IMR-90 (cell line): ENCODE measurements around the gene TFRC. TPM values are rescaled to one million over a fixed set of nuclear protein-coding genes. Genes with fewer than 3 reads are reported as not detected.
"Not testable (repeated sequence)": the region's sequence is repeated elsewhere in the genome, so short reads cannot be mapped to it uniquely, and the experiment has no call there.

Source experiments
- ATAC-seq: fragments of 200-7000 bp; cut with Tn5 transposase; 2 replicates; pipeline ENCODE4 v1.9.1; 2020; ENCODE audit warnings: low read depth, mild to moderate bottlenecking, moderate library complexity
- BruUV-seq: library from RNA; stranded (reverse); fragments of 400-500 nt; replicated peaks from 2 replicates; lab custom pipeline; 2021; lab: Mats Ljungman, UMichigan
- CTCF ChIA-PET: fragments of 300-600 bp; formaldehyde crosslinking; extraction: SDS; loops from one replicate; lab custom pipeline; 2021; ENCODE audit warnings: antibody characterized with exemption; lab: Yijun Ruan, JAX
- POLR2A ChIA-PET: fragments of 300-600 bp; sonication (Branson Sonifier 250); formaldehyde crosslinking; loops from one replicate; lab custom pipeline; 2022; ENCODE audit warnings: antibody characterized with exemption; ENCODE audit not compliant: unreplicated experiment; lab: Charles Lee
- DNase-seq: peaks from one replicate; pipeline ENCODE4 v3.0.0; 2013
- H2AFZ ChIP-seq: replicated peaks from 2 replicates; pipeline ENCODE3; 2013; ENCODE audit warnings: low read length, mild to moderate bottlenecking; ENCODE audit not compliant: poor library complexity
- H2AK5ac ChIP-seq: 2 replicates; pipeline ENCODE4 v1.6.1; 2013; ENCODE audit warnings: low read depth, low read length, inconsistent platforms
- H2AK9ac ChIP-seq: replicated peaks from 2 replicates; pipeline ENCODE3; 2013; ENCODE audit warnings: mild to moderate bottlenecking, low read depth, low read length, moderate library complexity; ENCODE audit not compliant: poor library complexity
- H2BK120ac ChIP-seq: 2 replicates; pipeline ENCODE4 v1.6.1; 2013; ENCODE audit warnings: low read depth, low read length, inconsistent platforms
- H2BK15ac ChIP-seq: 3 replicates; pipeline ENCODE4 v1.6.1; 2013; ENCODE audit warnings: low read depth, low read length, inconsistent platforms
- H2BK20ac ChIP-seq: 2 replicates; pipeline ENCODE4 v1.6.1; 2013; ENCODE audit warnings: low read depth, mild to moderate bottlenecking, inconsistent platforms, low read length, moderate library complexity
- H2BK5ac ChIP-seq: 2 replicates; pipeline ENCODE4 v1.6.1; 2013; ENCODE audit warnings: mild to moderate bottlenecking, low read depth, low read length, inconsistent platforms; ENCODE audit not compliant: poor library complexity, severe bottlenecking
- H3K14ac ChIP-seq: replicated peaks from 2 replicates; pipeline ENCODE4 v1.6.1; 2013; ENCODE audit warnings: low read depth, low read length, inconsistent platforms
- H3K18ac ChIP-seq: 2 replicates; pipeline ENCODE4 v1.6.1; 2013; ENCODE audit warnings: low read depth, low read length, control low read depth
- H3K23ac ChIP-seq: 2 replicates; pipeline ENCODE4 v1.6.1; 2013; ENCODE audit warnings: low read depth, low read length, inconsistent platforms
- H3K27ac ChIP-seq: 2 replicates; pipeline ENCODE4 v1.5.1; 2013; ENCODE audit warnings: mild to moderate bottlenecking, control low read depth, low read length; ENCODE audit not compliant: insufficient read depth
- H3K27me3 ChIP-seq: 2 replicates; pipeline ENCODE4 v1.6.1; 2013; ENCODE audit warnings: low read length; ENCODE audit not compliant: control insufficient read depth, insufficient read depth
- H3K36me3 ChIP-seq: 2 replicates; pipeline ENCODE4 v1.6.1; 2013; ENCODE audit warnings: low read length, mixed read lengths; ENCODE audit not compliant: control insufficient read depth, insufficient read depth
- H3K4ac ChIP-seq: 2 replicates; pipeline ENCODE4 v1.6.1; 2013; ENCODE audit warnings: low read depth, low read length, inconsistent platforms
- H3K4me1 ChIP-seq: 2 replicates; pipeline ENCODE4 v1.6.1; 2013; ENCODE audit warnings: low read length, mixed read lengths; ENCODE audit not compliant: control insufficient read depth, insufficient read depth
- H3K4me2 ChIP-seq: 2 replicates; pipeline ENCODE4 v1.6.1; 2013; ENCODE audit warnings: low read depth, mild to moderate bottlenecking, control low read depth, low read length, moderate library complexity
- H3K4me3 ChIP-seq: 2 replicates; pipeline ENCODE4 v1.5.1; 2013; ENCODE audit warnings: low read depth, mild to moderate bottlenecking, control low read depth, low read length, moderate library complexity; ENCODE audit not compliant: insufficient read depth
- H3K56ac ChIP-seq: 2 replicates; pipeline ENCODE4 v1.6.1; 2013; ENCODE audit warnings: low read length, inconsistent platforms; ENCODE audit not compliant: insufficient read depth; ENCODE audit errors: extremely low read depth
- H3K79me1 ChIP-seq, 2 experiments: 2 replicates each; pipeline ENCODE4 v1.6.1; 2013; ENCODE audit warnings: low read length in 2 of 2, inconsistent platforms in 1 of 2, low read depth in 1 of 2
- H3K9ac ChIP-seq: 2 replicates; pipeline ENCODE4 v1.6.1; 2013; ENCODE audit warnings: low read depth, low read length, control low read depth
- H3K9me1 ChIP-seq: 2 replicates; pipeline ENCODE4 v1.6.1; 2013; ENCODE audit warnings: low read length, inconsistent platforms; ENCODE audit not compliant: insufficient read depth
- H3K9me3 ChIP-seq: 2 replicates; pipeline ENCODE4 v1.6.1; 2013; ENCODE audit warnings: low read length; ENCODE audit not compliant: control insufficient read depth, insufficient read depth
- H4K20me1 ChIP-seq: 2 replicates; pipeline ENCODE4 v1.6.1; 2013; ENCODE audit warnings: low read length, inconsistent platforms; ENCODE audit not compliant: insufficient read depth
- H4K5ac ChIP-seq: 2 replicates; pipeline ENCODE4 v1.6.1; 2013; ENCODE audit warnings: mild to moderate bottlenecking, low read depth, low read length, control low read depth
- H4K8ac ChIP-seq, 2 experiments: 2 replicates each; pipeline ENCODE4 v1.6.1; 2013; ENCODE audit warnings: low read depth in 2 of 2, low read length in 2 of 2, control low read depth in 1 of 2, inconsistent platforms in 1 of 2
- H4K91ac ChIP-seq: 2 replicates; pipeline ENCODE4 v1.6.1; 2013; ENCODE audit warnings: low read depth, low read length, inconsistent platforms; ENCODE audit not compliant: insufficient read depth
- MXI1 ChIP-seq: IDR thresholded peaks from 2 replicates; pipeline ENCODE4 v1.6.1; 2012; ENCODE audit warnings: low read depth, mild to moderate bottlenecking, low read length, moderate library complexity, borderline replicate concordance
- WGBS, 2 experiments: methylation state at CpG; one replicate each; pipeline versions ENCODE4 v1.1.5 to v1.1.7; 2013; ENCODE audit warnings: missing lambda C conversion rate in 2 of 2; ENCODE audit not compliant: insufficient read length in 1 of 2; ENCODE audit errors: extremely low coverage in 2 of 2; 5-methylcytosine and 5-hydroxymethylcytosine counted together
- dilution Hi-C: fragments of 300-500 bp; cut with HindIII; formaldehyde crosslinking; loops from one replicate; pipeline ENCODE4 v1.14.3; 2018; ENCODE audit warnings: low sequenced_read_pairs; ENCODE audit not compliant: unreplicated experiment
- in situ Hi-C: fragments of 300-500 bp; cut with MboI; formaldehyde crosslinking; loops from 3 replicates; pipeline ENCODE4 v1.14.3; 2019; ENCODE audit warnings: low sequenced_read_pairs, inconsistent platforms, mixed read lengths
- intact Hi-C: fragments of 100-400 bp; cut with micrococcal nuclease; formaldehyde crosslinking; loops from 2 replicates; pipeline ENCODE4 v1.10.0; 2022
- polyA plus RNA-seq, 3 experiments: library from polyadenylated mRNA; depleted of rRNA; stranded (reverse); fragments of >200 nt; gene quantifications; 2 replicates each; pipeline ENCODE4 v1.2.3, GENCODE V29; 2012; ENCODE audit warnings: low replicate concordance in 1 of 3
- total RNA-seq: library from RNA; depleted of rRNA; stranded (reverse); fragments of >200 nt; gene quantifications from 2 replicates; pipeline ENCODE4 v1.2.3, GENCODE V29; 2012

TFRC gene
- total and polyA plus RNA-seq, 2 of the 4 experiments (the other 2 are of a cell fraction): 78.6 to 156 TPM

DNA sequence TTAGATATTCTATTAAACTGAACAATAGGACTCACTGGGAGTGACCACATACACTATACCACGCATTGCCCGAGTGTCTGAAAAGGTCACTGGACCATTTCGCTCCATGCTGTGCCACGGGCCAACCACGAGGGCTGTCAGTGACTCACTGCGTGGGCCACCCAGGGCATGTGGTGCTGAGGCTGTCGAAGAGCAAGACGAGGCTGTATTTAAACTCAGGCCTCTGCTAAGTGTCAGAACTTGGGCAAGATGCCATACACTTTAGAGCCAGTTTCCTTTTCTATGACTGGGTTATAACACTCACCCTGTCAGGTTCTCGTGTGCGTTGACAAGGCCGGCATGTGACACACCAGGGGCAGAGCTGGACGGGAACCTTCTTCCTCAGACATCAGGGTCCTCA lies 62.3 kb downstream of the TFRC start:
- intact Hi-C loops, H3K4me2 ChIP-seq: not testable (repeated sequence)
- WGBS, 2 experiments: 23% methylated on average over 3 of the region's 12 CpGs; no CpG with 5 or more reads in 1 of the 2 experiments

DNA sequence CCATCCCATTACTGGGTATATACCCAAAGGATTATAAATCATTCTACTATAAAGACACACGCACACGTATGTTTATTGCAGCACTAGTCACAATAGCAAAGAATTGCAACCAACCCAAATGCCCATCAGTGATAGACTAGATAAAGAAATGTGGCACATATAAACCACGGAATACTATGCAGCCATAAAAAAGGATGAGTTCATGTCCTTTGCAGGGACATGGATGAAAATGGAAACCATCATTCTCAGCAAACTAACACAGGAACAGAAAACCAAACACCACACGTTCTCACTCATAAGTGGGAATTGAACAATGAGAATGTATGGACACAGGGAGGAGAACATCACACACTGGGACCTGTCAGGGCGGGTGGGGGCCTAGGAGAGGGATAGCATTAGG lies 63.7 kb downstream of the TFRC start:
- H2AFZ ChIP-seq, H2BK120ac ChIP-seq, H2AK5ac ChIP-seq, ATAC-seq, H4K8ac ChIP-seq, H4K5ac ChIP-seq, H3K4me2 ChIP-seq, H3K9ac ChIP-seq, H2BK20ac ChIP-seq, CTCF ChIA-PET, H3K14ac ChIP-seq, H2AK9ac ChIP-seq, dilution Hi-C loops, POLR2A ChIA-PET, H3K4me1 ChIP-seq, DNase-seq, H3K27ac ChIP-seq, H3K9me3 ChIP-seq, H2BK5ac ChIP-seq, H3K36me3 ChIP-seq, H3K23ac ChIP-seq, intact Hi-C loops, BruUV-seq, H3K9me1 ChIP-seq, H3K18ac ChIP-seq, H3K79me1 ChIP-seq, H3K4me3 ChIP-seq, H3K4ac ChIP-seq, H2BK15ac ChIP-seq, in situ Hi-C loops, H4K91ac ChIP-seq, H4K20me1 ChIP-seq, H3K56ac ChIP-seq: not testable (repeated sequence)
- WGBS, 2 experiments: no CpG with 5 or more reads among the region's 5 CpGs
- peaks cover 17% of the 10 kb centered on the region for H3K27me3 ChIP-seq

More for the DNA sequence above, 62.3 kb downstream of the TFRC start:
- H3K14ac ChIP-seq, H3K79me1 ChIP-seq, H2BK5ac ChIP-seq, H4K20me1 ChIP-seq, H2AK9ac ChIP-seq, H4K91ac ChIP-seq, H3K4me1 ChIP-seq, H2AK5ac ChIP-seq, H3K4ac ChIP-seq, H2BK120ac ChIP-seq, BruUV-seq, H2BK15ac ChIP-seq, H3K56ac ChIP-seq, H3K36me3 ChIP-seq, H3K18ac ChIP-seq, H3K9me1 ChIP-seq, H2AFZ ChIP-seq, H3K9me3 ChIP-seq, H2BK20ac ChIP-seq, H3K9ac ChIP-seq, dilution Hi-C loops, in situ Hi-C loops, H4K8ac ChIP-seq, H4K5ac ChIP-seq, H3K27ac ChIP-seq, H3K23ac ChIP-seq, H3K4me3 ChIP-seq, POLR2A ChIA-PET: not testable (repeated sequence)
- 0 out of 2 replicates have a peak, but pooled peaks have one; percentile 15 for TF ChIP-seq MXI1
- DNase-seq: peak; percentile 27
- ATAC-seq: peak; percentile 33; the same call in 1 of the 2 replicates
- CTCF ChIA-PET: interaction anchor here (0.6 kb wide), 1 partner anchor 11 kb away, joined by 3 read pairs; no protein-coding TSS in a partner anchor
- H3K27me3 ChIP-seq: peaks cover 12% of the 10 kb centered on the region
